ENCODE results near the gene TMEM208.

DNA sequence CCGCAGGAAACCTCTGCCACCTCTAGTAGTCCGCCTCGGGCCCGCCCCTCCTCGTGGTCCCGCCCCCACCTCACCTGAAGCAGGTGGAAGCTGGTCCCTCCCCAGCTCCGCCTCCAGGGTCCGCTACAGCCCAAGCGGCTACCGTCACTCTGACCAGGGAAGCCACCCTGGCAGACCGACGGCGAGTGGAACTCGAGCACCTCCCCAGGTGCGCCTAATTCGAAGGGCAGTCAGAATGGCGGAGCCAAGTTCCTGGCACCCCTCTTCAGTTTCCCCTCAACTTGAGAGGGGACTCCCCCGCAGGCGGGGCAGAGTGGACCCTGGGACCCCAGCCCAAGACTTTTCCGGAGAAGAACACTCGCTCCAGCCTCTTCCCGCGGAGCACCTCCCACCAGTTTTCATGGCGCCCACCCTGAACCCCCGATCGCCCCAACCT is 19.8 kb downstream of the TMEM208 start:
- TF ChIP-seq, protein P1, sequence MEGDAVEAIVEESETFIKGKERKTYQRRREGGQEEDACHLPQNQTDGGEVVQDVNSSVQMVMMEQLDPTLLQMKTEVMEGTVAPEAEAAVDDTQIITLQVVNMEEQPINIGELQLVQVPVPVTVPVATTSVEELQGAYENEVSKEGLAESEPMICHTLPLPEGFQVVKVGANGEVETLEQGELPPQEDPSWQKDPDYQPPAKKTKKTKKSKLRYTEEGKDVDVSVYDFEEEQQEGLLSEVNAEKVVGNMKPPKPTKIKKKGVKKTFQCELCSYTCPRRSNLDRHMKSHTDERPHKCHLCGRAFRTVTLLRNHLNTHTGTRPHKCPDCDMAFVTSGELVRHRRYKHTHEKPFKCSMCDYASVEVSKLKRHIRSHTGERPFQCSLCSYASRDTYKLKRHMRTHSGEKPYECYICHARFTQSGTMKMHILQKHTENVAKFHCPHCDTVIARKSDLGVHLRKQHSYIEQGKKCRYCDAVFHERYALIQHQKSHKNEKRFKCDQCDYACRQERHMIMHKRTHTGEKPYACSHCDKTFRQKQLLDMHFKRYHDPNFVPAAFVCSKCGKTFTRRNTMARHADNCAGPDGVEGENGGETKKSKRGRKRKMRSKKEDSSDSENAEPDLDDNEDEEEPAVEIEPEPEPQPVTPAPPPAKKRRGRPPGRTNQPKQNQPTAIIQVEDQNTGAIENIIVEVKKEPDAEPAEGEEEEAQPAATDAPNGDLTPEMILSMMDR (IDR thresholded peaks at IDR 0.05): no peak
- no peak for TF ChIP-seq POLR2A (IDR thresholded peaks at IDR 0.05)

All from right lobe of liver (tissue), 4 donors.